ENCODE data around the gene SMG7.

SMG7 gene

GRCh38 chr1:183433703-183434102 is 38.6 kb upstream of the SMG7 start:
- no peak overlapping the region for H3K4me3 ChIP-seq (ENCODE audit: low read depth, low read length)
- no peak for DNase-seq (ENCODE audit: low read depth)
- no peak for TF ChIP-seq CTCF (IDR thresholded peaks at IDR 0.05; ENCODE audit: low read depth, low read length, missing control alignments)

GRCh38 chr1:183435497-183435896 is 36.8 kb upstream of the SMG7 start:
- DNase-seq (ENCODE audit: low read depth): no peak
- no peak overlapping the region for H3K4me3 ChIP-seq (ENCODE audit: low read depth, low read length)
- no peak for TF ChIP-seq CTCF (IDR thresholded peaks at IDR 0.05; ENCODE audit: low read depth, low read length, missing control alignments)

- no peak overlapping the region for H3K4me3 ChIP-seq (ENCODE audit: low read depth, low read length)
- no peak for DNase-seq (ENCODE audit: low read depth)
- no peak for TF ChIP-seq CTCF (IDR thresholded peaks at IDR 0.05; ENCODE audit: low read depth, low read length, missing control alignments)
Observed at GRCh38 chr1:183438060-183438459, 34.2 kb upstream of the SMG7 start.

- DNase-seq (ENCODE audit: low read depth): no peak
- no peak overlapping the region for H3K4me3 ChIP-seq (ENCODE audit: low read depth, low read length)
- no peak for TF ChIP-seq CTCF (IDR thresholded peaks at IDR 0.05; ENCODE audit: low read depth, low read length, missing control alignments)
Observed at GRCh38 chr1:183443011-183443410, 29.3 kb upstream of the SMG7 start.

GRCh38 chr1:183443466-183443865 is 28.8 kb upstream of the SMG7 start:
- DNase-seq (ENCODE audit: low read depth): no peak
- no peak for TF ChIP-seq CTCF (IDR thresholded peaks at IDR 0.05; ENCODE audit: low read depth, low read length, missing control alignments)
- no peak overlapping the region for H3K4me3 ChIP-seq (ENCODE audit: low read depth, low read length)

GRCh38 chr1:183444243-183444642 is 28.1 kb upstream of the SMG7 start:
- H3K4me3 ChIP-seq (ENCODE audit: low read depth, low read length): no peak overlapping the region
- no peak for TF ChIP-seq CTCF (IDR thresholded peaks at IDR 0.05; ENCODE audit: low read depth, low read length, missing control alignments)
- DNase-seq (ENCODE audit: low read depth): no peak

- H3K4me3 ChIP-seq (ENCODE audit: low read depth, low read length): no peak overlapping the region
- DNase-seq (ENCODE audit: low read depth): no peak
- no peak for TF ChIP-seq CTCF (IDR thresholded peaks at IDR 0.05; ENCODE audit: low read depth, low read length, missing control alignments)
Observed at GRCh38 chr1:183449223-183449770, 23.0 kb upstream of the SMG7 start.

Measured in GM12864 (cell line).